GM21360 (cell line): Measurements from ENCODE around the gene VWA3A.
"Not testable (repeated sequence)": the region's sequence is repeated elsewhere in the genome, so short reads cannot be mapped to it uniquely, and the experiment has no call there.

Source experiments
- ATAC-seq: cut with Tn5 transposase; IDR thresholded peaks from one replicate; pipeline ENCODE4 v1.9.1; 2021; ENCODE audit warnings: mild to moderate bottlenecking, moderate library complexity; ENCODE audit not compliant: unreplicated experiment

VWA3A gene

GRCh38 chr16:22088642-22089041 lies 3.7 kb upstream of the VWA3A start:
- no peak for ATAC-seq

GRCh38 chr16:22089910-22090309 lies 2.4 kb upstream of the VWA3A start:
- ATAC-seq: no peak

GRCh38 chr16:22091721-22092120 lies 620 bp upstream of the VWA3A start:
- no peak for ATAC-seq

- ATAC-seq: no peak
These were observed 990 bp downstream of the VWA3A start for GRCh38 chr16:22093331-22093730.

GRCh38 chr16:22093996-22094395 lies 1.7 kb downstream of the VWA3A start:
- no peak for ATAC-seq

GRCh38 chr16:22098405-22099255 lies 6.3 kb downstream of the VWA3A start:
- ATAC-seq: no peak

- ATAC-seq: no peak
These were observed 7.1 kb downstream of the VWA3A start for GRCh38 chr16:22099256-22099975.

GRCh38 chr16:22103441-22103840 lies 11.1 kb downstream of the VWA3A start:
- ATAC-seq: no peak

GRCh38 chr16:22109258-22109898 lies 17.0 kb downstream of the VWA3A start:
- no peak for ATAC-seq

GRCh38 chr16:22111629-22112028 lies 19.3 kb downstream of the VWA3A start:
- not testable (repeated sequence) for ATAC-seq

GRCh38 chr16:22116095-22116700 lies 23.9 kb downstream of the VWA3A start:
- ATAC-seq: no peak

- no peak for ATAC-seq
These were observed 25.3 kb downstream of the VWA3A start for GRCh38 chr16:22117609-22118008.

- ATAC-seq: no peak
These were observed 28.1 kb downstream of the VWA3A start for GRCh38 chr16:22120440-22120839.

GRCh38 chr16:22122239-22122638 lies 29.9 kb downstream of the VWA3A start:
- ATAC-seq: no peak

- ATAC-seq: no peak
These were observed 30.8 kb downstream of the VWA3A start for GRCh38 chr16:22123146-22123545.

- ATAC-seq: no peak
These were observed 31.6 kb downstream of the VWA3A start for GRCh38 chr16:22123759-22124490.

- ATAC-seq: no peak
These were observed 32.4 kb downstream of the VWA3A start for GRCh38 chr16:22124583-22125284.

GRCh38 chr16:22126037-22126558 lies 33.8 kb downstream of the VWA3A start:
- no peak for ATAC-seq

GRCh38 chr16:22128537-22128936 lies 36.2 kb downstream of the VWA3A start:
- not testable (repeated sequence) for ATAC-seq

- ATAC-seq: no peak
These were observed 38.2 kb downstream of the VWA3A start for GRCh38 chr16:22130528-22130927.
